Heart left ventricle (tissue), 16 donors: ENCODE data around the gene MAP3K3. TPM values are rescaled to one million over a fixed set of nuclear protein-coding genes. Genes with fewer than 3 reads are reported as not detected.
A peak's percentile ranks its signal among the peaks of the same experiment; 100 is the strongest.

Experiments used
- ATAC-seq, 4 donors: fragments of 200-7000 bp; cut with Tn5 transposase; one replicate each; pipeline ENCODE4 v1.9.1; 2020 to 2022; ENCODE audit warnings: moderate library complexity in 4 of 4, mild to moderate bottlenecking in 3 of 4, moderate number of reproducible peaks in 1 of 4
- DNase-seq, 5 donors: peaks; one replicate each; pipeline ENCODE4 v3.0.0-alpha.2; 2020
- H3K27ac ChIP-seq, 12 donors: fragments of 200-600 bp; sonication (generic) in 4 of 12; one replicate each; pipeline versions ENCODE4 v1.5.0 to v1.8.0; 2016 to 2022; ENCODE audit warnings: mild to moderate bottlenecking in 2 of 12
- H3K27me3 ChIP-seq, 9 donors: fragments of 200-600 bp; sonication (generic) in 2 of 9; one replicate each; pipeline versions ENCODE4 v1.5.1 to v1.8.0; 2016 to 2022; ENCODE audit warnings: mild to moderate bottlenecking in 3 of 9
- H3K36me3 ChIP-seq, 9 donors: fragments of 200-600 bp; sonication (generic) in 2 of 9; one replicate each; pipeline versions ENCODE4 v1.5.0 to v1.8.0; 2018 to 2022; ENCODE audit warnings: mild to moderate bottlenecking in 2 of 9
- H3K4me1 ChIP-seq, 12 donors: fragments of 200-600 bp; sonication (generic) in 4 of 12; one replicate each; pipeline versions ENCODE4 v1.5.0 to v1.8.0; 2016 to 2022; ENCODE audit warnings: mild to moderate bottlenecking in 3 of 12
- H3K4me3 ChIP-seq, 12 donors: fragments of 200-600 bp; sonication (generic) in 4 of 12; one replicate each; pipeline versions ENCODE4 v1.5.0 to v1.8.0; 2017 to 2022; ENCODE audit warnings: mild to moderate bottlenecking in 9 of 12, moderate library complexity in 4 of 12
- H3K9me3 ChIP-seq, 12 donors: fragments of 200-600 bp; sonication (generic) in 4 of 12; one replicate each; pipeline versions ENCODE4 v1.5.0 to v1.8.0; 2016 to 2022; ENCODE audit warnings: mild to moderate bottlenecking in 1 of 12
- POLR2A ChIP-seq, 2 donors: fragments of 450-650 bp; IDR thresholded peaks; one replicate each; pipeline ENCODE4 v1.6.1; 2017; ENCODE audit warnings: antibody characterized with exemption in 2 of 2, mild to moderate bottlenecking in 2 of 2, moderate library complexity in 2 of 2
- WGBS, 4 donors: extraction: QIAGEN DNeasy Blood & Tissue Kit in 2 of 4; methylation state at CpG; one replicate each; pipeline versions ENCODE4 v1.1.5 to v1.1.7; 2013 to 2018; 5-methylcytosine and 5-hydroxymethylcytosine counted together
- intact Hi-C, 10 donors: fragments of 100-400 bp; cut with DNase I; formaldehyde crosslinking; loops; one replicate each; pipeline versions ENCODE4 v1.11.1 to v1.14.2; 2022
- polyA plus RNA-seq, 2 donors: library from polyadenylated mRNA; stranded (reverse); fragments of 200-250 nt; gene quantifications; one replicate each; pipeline ENCODE4 v1.2.3, GENCODE V29; 2013
- total RNA-seq, 9 donors: library from RNA; depleted of rRNA in 2 of 9; stranded (reverse); fragments of >200 nt in 2 of 9; fragmentation: NEBNext Ultra II Directional in 3 of 9; extraction: Animal tissue kit (Norgen Biotek cat#: 25700) in 3 of 9; gene quantifications; one replicate each; pipeline versions ENCODE4 v1.1.0 to v1.2.4, GENCODE V29; 2016 to 2023
- TF ChIP-seq, protein P1 (sequence below), 12 donors: fragments of 200-600 bp; sonication (generic) in 4 of 12; IDR thresholded peaks; one replicate each; pipeline versions ENCODE4 v1.5.0 to v1.8.0; 2018 to 2022; ENCODE audit warnings: antibody characterized with exemption in 12 of 12, mild to moderate bottlenecking in 5 of 12
- donor health status: ischemic (EF 13 %, LVEDD 7.1; RV severe dilation, severe dysfunction).
- donor health status: healthy with polysubstance abuse.
- donor health status: DM: no; HTN: yes; CAD: no.
- donor health status: DM: no; HTN: no; CAD: no.
- donor health status: ischemic (EF 25% LVEDD 6.9; RV normal size, moderate dysfunction).
- donor health status: ischemic (EF 25% LVEDD 5.7; RV mildly dilated, moderate dysfunction).
- donor health status: healthy.
- donor health status: DM: yes; HTN: yes; CAD: no.
- donor health status: ischemic (EF 35%, LVEDD 5.7; RV mildly dilated, moderate dysfunction).
- donor health status: nonischemic (EF 11% LVEDD 7.7; RV severe dilation, severe dysfunction).
- donor health status: DM: yes; HTN: yes; CAD: no.
- donor health status: PGD.
- donor health status: ischemic (EF 29% LVEDD 5.4; RV normal size, mild dysfunction).
- donor health status: nonischemic (EF 23%, LVEDD 6.1; RV moderate dilation, normal function).

Gene MAP3K3
- total and polyA plus RNA-seq, 11 donors, result 20.5 to 102 (median 58.0) TPM

DNA sequence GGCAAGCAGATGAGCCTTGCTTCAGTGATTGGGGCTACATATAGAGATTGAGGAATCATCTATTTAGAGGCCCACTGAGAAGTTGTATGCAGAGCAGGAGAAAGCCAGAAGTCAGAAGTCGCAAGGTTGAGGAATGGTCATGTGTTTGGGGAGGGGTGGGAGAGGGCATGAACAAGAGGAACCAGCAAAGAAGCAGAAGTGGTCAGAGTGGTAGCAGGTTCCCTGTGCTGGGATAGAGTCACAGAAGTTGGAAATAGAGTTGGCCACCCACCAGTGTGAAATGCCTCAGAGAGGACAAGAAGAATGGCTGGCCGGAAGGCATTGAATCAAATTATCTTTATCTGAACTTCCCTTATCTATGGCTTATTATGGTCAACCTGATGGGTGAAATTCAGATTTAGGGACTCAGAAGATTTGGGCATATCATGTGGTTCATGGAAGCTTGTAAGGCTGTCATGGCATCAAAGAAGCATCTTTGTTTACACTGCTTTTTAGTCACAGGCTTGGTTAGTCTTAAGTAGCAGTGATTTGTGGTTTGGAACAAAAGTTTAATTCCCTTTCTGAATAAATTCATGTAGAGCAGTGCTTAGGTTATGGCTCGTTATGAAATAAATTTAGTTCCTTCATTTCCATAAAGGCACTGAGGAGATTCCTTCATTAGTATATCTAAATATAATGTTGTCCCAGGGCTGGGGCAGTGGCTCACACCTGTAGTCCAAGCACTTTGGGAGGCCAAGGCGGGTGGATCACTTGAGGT, 19.7 kb downstream of the MAP3K3 start:
- WGBS, 4 donors, result 80 to 87% (median 85%) methylated on average over 4 of the region's 4 CpGs
- Histone ChIP-seq H3K27ac (peak overlapping the region in 4 of 12 donors; percentile 0 to 85 (median 19)), H3K36me3 (peaks cover 0 to 72% (median 59%) of the 10 kb centered on the region in 9 donors), H3K9me3 (no peaks in the 10 kb centered on the region), H3K27me3 (no peaks in the 10 kb centered on the region), H3K4me1 (peaks cover 0 to 80% (median 17%) of the 10 kb centered on the region in 12 donors), H3K4me3 (no peak overlapping the region)
- no peak for TF ChIP-seq POLR2A (IDR thresholded peaks at IDR 0.05)
- TF ChIP-seq, protein P1, sequence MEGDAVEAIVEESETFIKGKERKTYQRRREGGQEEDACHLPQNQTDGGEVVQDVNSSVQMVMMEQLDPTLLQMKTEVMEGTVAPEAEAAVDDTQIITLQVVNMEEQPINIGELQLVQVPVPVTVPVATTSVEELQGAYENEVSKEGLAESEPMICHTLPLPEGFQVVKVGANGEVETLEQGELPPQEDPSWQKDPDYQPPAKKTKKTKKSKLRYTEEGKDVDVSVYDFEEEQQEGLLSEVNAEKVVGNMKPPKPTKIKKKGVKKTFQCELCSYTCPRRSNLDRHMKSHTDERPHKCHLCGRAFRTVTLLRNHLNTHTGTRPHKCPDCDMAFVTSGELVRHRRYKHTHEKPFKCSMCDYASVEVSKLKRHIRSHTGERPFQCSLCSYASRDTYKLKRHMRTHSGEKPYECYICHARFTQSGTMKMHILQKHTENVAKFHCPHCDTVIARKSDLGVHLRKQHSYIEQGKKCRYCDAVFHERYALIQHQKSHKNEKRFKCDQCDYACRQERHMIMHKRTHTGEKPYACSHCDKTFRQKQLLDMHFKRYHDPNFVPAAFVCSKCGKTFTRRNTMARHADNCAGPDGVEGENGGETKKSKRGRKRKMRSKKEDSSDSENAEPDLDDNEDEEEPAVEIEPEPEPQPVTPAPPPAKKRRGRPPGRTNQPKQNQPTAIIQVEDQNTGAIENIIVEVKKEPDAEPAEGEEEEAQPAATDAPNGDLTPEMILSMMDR (IDR thresholded peaks at IDR 0.05), result no peak
- ATAC-seq (peak; percentile 19 to 83 (median 58)), DNase-seq (peak in 4 of 5 donors; percentile 42 to 51 (median 44))
- intact Hi-C loops, result no loop called here

DNA sequence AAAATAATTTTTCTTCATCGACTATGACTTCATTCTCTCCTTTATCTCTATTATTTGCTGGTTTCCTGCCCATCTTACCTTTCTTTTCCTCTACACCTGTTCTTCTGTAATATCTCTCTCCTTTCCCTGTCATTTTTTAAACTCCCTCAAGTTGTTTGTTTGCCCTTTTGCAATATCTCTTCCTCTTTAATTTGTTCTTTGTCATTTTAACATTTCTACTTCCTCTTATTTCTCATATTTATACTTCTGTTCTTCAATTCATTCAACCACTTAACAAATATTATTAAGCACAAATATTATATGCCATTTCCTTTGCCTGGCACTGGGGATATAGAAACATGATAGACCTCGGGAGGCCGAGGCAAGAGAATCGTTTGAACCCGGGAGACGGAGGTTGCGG, 22.6 kb downstream of the MAP3K3 start:
- TF ChIP-seq POLR2A (IDR thresholded peaks at IDR 0.05), result no peak
- TF ChIP-seq, protein P1 (IDR thresholded peaks at IDR 0.05), result no peak
- Histone ChIP-seq H3K4me3 (no peak overlapping the region), H3K9me3 (no peaks in the 10 kb centered on the region), H3K27me3 (no peaks in the 10 kb centered on the region), H3K4me1 (peaks cover 0 to 97% (median 17%) of the 10 kb centered on the region in 12 donors), H3K27ac (peak overlapping the region in 5 of 12 donors; percentile 20 to 83 (median 44)), H3K36me3 (peaks cover 0 to 76% (median 52%) of the 10 kb centered on the region in 9 donors)
- WGBS, 4 donors, result 92 to 96% (median 95%) methylated on average over 7 of the region's 7 CpGs
- intact Hi-C loops, result no loop called here
- DNase-seq (no peak), ATAC-seq (no peak)

DNA sequence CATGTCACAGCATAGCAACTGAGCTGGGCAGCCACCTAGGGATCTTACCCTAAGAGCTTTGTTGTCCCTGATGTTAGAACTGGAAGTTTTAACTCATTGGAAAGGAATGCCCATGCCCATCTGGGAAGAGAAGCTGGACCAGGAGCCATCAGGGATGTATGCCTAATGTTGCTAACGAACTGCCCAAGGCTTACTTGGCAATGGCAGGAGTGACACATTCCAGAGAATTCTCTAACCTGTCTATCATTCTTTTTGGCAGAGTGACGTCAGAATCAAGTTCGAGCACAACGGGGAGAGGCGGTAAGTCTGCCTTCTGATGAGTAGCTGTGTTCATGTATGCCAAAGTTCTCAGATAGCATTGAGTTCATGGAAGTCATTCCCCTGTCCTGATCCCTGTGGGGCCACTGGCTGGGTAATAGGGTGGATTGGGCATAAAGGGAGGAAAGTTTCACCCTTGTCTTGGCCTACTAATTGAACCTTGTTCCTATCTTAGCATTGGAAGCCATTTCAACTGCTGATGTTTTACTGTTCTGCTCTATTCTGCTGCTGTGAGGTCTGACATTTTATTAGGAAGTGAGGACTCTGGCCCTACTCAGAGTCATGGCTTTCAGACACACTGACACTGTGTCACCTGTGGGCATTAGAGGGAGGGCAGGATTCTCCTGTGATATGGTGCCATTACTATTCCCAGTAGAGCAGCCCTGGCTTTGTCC, 23.7 kb downstream of the MAP3K3 start:
- Histone ChIP-seq H3K9me3 (no peaks in the 10 kb centered on the region), H3K36me3 (peaks cover 0 to 79% (median 55%) of the 10 kb centered on the region in 9 donors), H3K4me1 (peaks cover 0 to 96% (median 17%) of the 10 kb centered on the region in 12 donors), H3K27me3 (no peaks in the 10 kb centered on the region), H3K27ac (peak overlapping the region in 7 of 12 donors; percentile 20 to 83 (median 55)), H3K4me3 (no peak overlapping the region)
- no peak for TF ChIP-seq POLR2A (IDR thresholded peaks at IDR 0.05)
- TF ChIP-seq, protein P1 (IDR thresholded peaks at IDR 0.05), result no peak
- ATAC-seq, result peak; percentile 38 to 68 (median 64)
- DNase-seq, result peak in 2 of 5 donors; percentile 27 to 34
- 53 to 77% (median 68%) methylated on average over 5 of the region's 5 CpGs for WGBS, 4 donors
- intact Hi-C loops, result no loop called here

DNA sequence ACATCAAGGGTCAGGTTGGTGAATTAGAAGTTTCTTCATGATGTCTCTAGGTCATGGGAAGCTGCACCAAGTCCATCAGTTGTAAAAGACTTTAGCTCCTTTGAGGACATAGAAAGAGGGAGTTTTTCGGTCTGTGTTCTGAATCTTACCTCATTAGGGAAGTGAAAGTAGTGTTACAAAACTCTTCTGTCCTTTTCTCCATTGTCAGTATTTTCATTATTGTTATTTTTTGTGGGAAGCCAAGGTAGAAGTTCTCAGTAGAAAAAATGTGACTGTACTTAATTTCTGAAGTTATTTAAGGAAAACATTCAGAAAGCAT, 24.2 kb downstream of the MAP3K3 start:
- no peak overlapping the region for H3K4me3 ChIP-seq
- no peaks in the 10 kb centered on the region for H3K9me3 ChIP-seq
- ATAC-seq (no peak), DNase-seq (no peak)
- intact Hi-C loops, result no loop called here
- peaks cover 0 to 94% (median 15%) of the 10 kb centered on the region in 12 donors for H3K4me1 ChIP-seq
- WGBS, 4 donors, result 86 to 96% (median 91%) methylated on average over 1 of the region's 1 CpG
- peaks cover 0 to 84% (median 60%) of the 10 kb centered on the region in 9 donors for H3K36me3 ChIP-seq
- H3K27me3 ChIP-seq, result no peaks in the 10 kb centered on the region
- H3K27ac ChIP-seq, result peak overlapping the region in 6 of 12 donors; percentile 8 to 83 (median 50)
- TF ChIP-seq, protein P1 (IDR thresholded peaks at IDR 0.05), result no peak
- no peak for TF ChIP-seq POLR2A (IDR thresholded peaks at IDR 0.05)
